HCT116 (cell line): Measurements from ENCODE around the gene SLC16A10. TPM values are rescaled to one million over a fixed set of nuclear protein-coding genes. Genes with fewer than 3 reads are reported as not detected.

Experiments used
- ATAC-seq: fragments of 200-7000 bp; cut with Tn5 transposase; 2 replicates; pipeline ENCODE4 v1.9.1; 2020; ENCODE audit warnings: mild to moderate bottlenecking, moderate library complexity
- BruUV-seq: library from RNA; stranded (reverse); fragments of 400-500 nt; replicated peaks from 2 replicates; lab custom pipeline; 2021; lab: Mats Ljungman, UMichigan
- CTCF ChIA-PET: fragments of 300-600 bp; sonication (Branson Sonifier 250); formaldehyde crosslinking; loops from one replicate; lab custom pipeline; 2021; ENCODE audit warnings: antibody characterized with exemption; lab: Charles Lee
- POLR2A ChIA-PET: fragments of 300-600, 350-600 bp; sonication (Branson Sonifier 250); formaldehyde crosslinking; loops from one replicate; lab custom pipeline; 2021; ENCODE audit warnings: antibody characterized with exemption; lab: Charles Lee
- RAD21 ChIA-PET, 2 experiments: fragments of 300-600 bp; sonication (Branson Sonifier 250); formaldehyde crosslinking; loops; one replicate each; lab custom pipeline; 2023; ENCODE audit warnings: low total read pairs in 2 of 2; ENCODE audit not compliant: uncharacterized antibody in 2 of 2, unreplicated experiment in 2 of 2, low non-redundant PET in 1 of 2; lab: Charles Lee
- DNase-seq: peaks from one replicate; pipeline ENCODE4 v3.0.0-alpha.2; 2010; ENCODE audit warnings: low read depth, low spot score
- H2AFZ ChIP-seq: fragments of 200-600 bp; shearing (Covaris generic), sonication (generic); 2 replicates; pipeline ENCODE4 v1.6.1; 2017; ENCODE audit warnings: low read depth, mixed run types, mixed read lengths, antibody characterized with exemption, low read length; ENCODE audit not compliant: poor library complexity, severe bottlenecking
- H3K27ac ChIP-seq: 2 replicates; pipeline ENCODE4 v1.5.1; 2012; ENCODE audit warnings: low read depth, low read length
- H3K27me3 ChIP-seq: fragments of 200-600 bp; sonication (generic); 2 replicates; pipeline ENCODE4 v1.6.1; 2016; ENCODE audit warnings: mixed run types, low read length, mixed read lengths; ENCODE audit not compliant: insufficient read depth
- H3K36me3 ChIP-seq, 2 experiments: fragments of 200-500 bp in 1 of 2; fragments of 200-600 bp in 1 of 2; sonication (Bioruptor generic) in 1 of 2; sonication (generic) in 1 of 2; 2 replicates each; pipeline versions ENCODE4 v1.5.1 to v1.6.1; 2014 to 2016; ENCODE audit warnings: low read length in 2 of 2, inconsistent platforms in 1 of 2, mixed read lengths in 1 of 2, mixed run types in 1 of 2; ENCODE audit not compliant: insufficient read depth in 2 of 2, control insufficient read depth in 1 of 2
- H3K4me1 ChIP-seq, 2 experiments: fragments of 200-600 bp in 1 of 2; sonication (generic) in 1 of 2; 2 replicates each; pipeline versions ENCODE4 v1.5.1 to v1.6.1; 2012 to 2017; ENCODE audit warnings: low read length in 2 of 2, inconsistent platforms in 1 of 2, mild to moderate bottlenecking in 1 of 2, mixed read lengths in 1 of 2, mixed run types in 1 of 2, moderate library complexity in 1 of 2; ENCODE audit not compliant: insufficient read depth in 2 of 2, control insufficient read depth in 1 of 2
- H3K4me2 ChIP-seq: fragments of 200-600 bp; sonication (generic); 2 replicates; pipeline ENCODE4 v1.6.1; 2017; ENCODE audit warnings: mixed run types, low read length, mixed read lengths
- H3K4me3 ChIP-seq, 2 experiments: fragments of 200-600 bp in 1 of 2; sonication (generic) in 1 of 2; replicated peaks in 1 of 2; 2 replicates each; pipeline ENCODE4 v1.5.1; 2011 to 2016; ENCODE audit warnings: low read length in 2 of 2, control low read depth in 1 of 2, low read depth in 1 of 2, mild to moderate bottlenecking in 1 of 2, mixed read lengths in 1 of 2, mixed run types in 1 of 2
- H3K79me2 ChIP-seq: fragments of 200-600 bp; sonication (generic); 2 replicates; pipeline ENCODE4 v1.6.1; 2017; ENCODE audit warnings: mild to moderate bottlenecking, mixed run types, low read length, moderate library complexity, mixed read lengths; ENCODE audit not compliant: insufficient read depth
- H3K9ac ChIP-seq: fragments of 200-600 bp; sonication (generic); 2 replicates; pipeline ENCODE4 v1.6.1; 2016; ENCODE audit warnings: low read length, mixed read lengths
- H3K9me2 ChIP-seq: fragments of 200-600 bp; sonication (generic), shearing (Covaris generic); 2 replicates; pipeline ENCODE4 v1.6.1; 2017; ENCODE audit warnings: mixed run types, mild to moderate bottlenecking, moderate library complexity; ENCODE audit not compliant: insufficient read depth
- H3K9me3 ChIP-seq, 2 experiments: fragments of 200-500 bp in 1 of 2; fragments of 200-600 bp in 1 of 2; sonication (Bioruptor generic) in 1 of 2; sonication (generic) in 1 of 2; 2 replicates each; pipeline ENCODE4 v1.6.1; 2014 to 2017; ENCODE audit warnings: low read length in 2 of 2, mixed read lengths in 2 of 2, inconsistent platforms in 1 of 2, low read depth in 1 of 2, mild to moderate bottlenecking in 1 of 2, mixed run types in 1 of 2, moderate library complexity in 1 of 2; ENCODE audit not compliant: control insufficient read depth in 1 of 2, insufficient read depth in 1 of 2
- H4K20me1 ChIP-seq: fragments of 200-600 bp; sonication (generic), shearing (Covaris generic); 2 replicates; pipeline ENCODE4 v1.6.1; 2017; ENCODE audit warnings: mixed run types, mild to moderate bottlenecking, moderate library complexity; ENCODE audit not compliant: insufficient read depth
- ATF3 ChIP-seq: IDR thresholded peaks from 2 replicates; pipeline ENCODE4 v1.6.1; 2012
- CBX3 ChIP-seq: IDR thresholded peaks from 2 replicates; pipeline ENCODE4 v1.6.1; 2012; ENCODE audit warnings: low read depth
- CEBPB ChIP-seq: IDR thresholded peaks from 2 replicates; pipeline ENCODE4 v1.6.1; 2012; ENCODE audit warnings: low read depth
- ELF1 ChIP-seq: IDR thresholded peaks from 2 replicates; pipeline ENCODE4 v1.6.1; 2012; ENCODE audit warnings: low read depth, borderline replicate concordance
- EZH2 ChIP-seq: fragments of 200-600 bp; sonication (generic); IDR thresholded peaks from 2 replicates; pipeline ENCODE4 v1.6.1; 2017; ENCODE audit warnings: antibody characterized with exemption, mixed run types
- EZH2phosphoT487 ChIP-seq: fragments of 200-600 bp; IDR thresholded peaks from 2 replicates; pipeline ENCODE4 v1.6.1; 2018; ENCODE audit warnings: antibody characterized with exemption, borderline replicate concordance
- FOSL1 ChIP-seq: IDR thresholded peaks from 2 replicates; pipeline ENCODE4 v1.6.1; 2012; ENCODE audit warnings: low read depth
- POLR2AphosphoS5 ChIP-seq: IDR thresholded peaks from 2 replicates; pipeline ENCODE4 v1.6.1; 2011; ENCODE audit warnings: mild to moderate bottlenecking, low read depth, low read length, moderate library complexity
- RAD21 ChIP-seq: IDR thresholded peaks from 2 replicates; pipeline ENCODE4 v1.6.1; 2012; ENCODE audit warnings: low read depth, mild to moderate bottlenecking
- SIN3A ChIP-seq: IDR thresholded peaks from 2 replicates; pipeline ENCODE4 v1.6.1; 2012; ENCODE audit warnings: low read depth
- SP1 ChIP-seq: IDR thresholded peaks from 2 replicates; pipeline ENCODE4 v1.6.1; 2012; ENCODE audit warnings: low read depth
- SRF ChIP-seq: IDR thresholded peaks from 2 replicates; pipeline ENCODE4 v1.6.1; 2012; ENCODE audit warnings: low read depth
- ZNF274 ChIP-seq: fragments of 200-500 bp; sonication (Bioruptor generic); IDR thresholded peaks from 2 replicates; pipeline ENCODE4 v1.6.1; 2014; ENCODE audit warnings: mild to moderate bottlenecking, low read depth, low read length, inconsistent platforms
- intact Hi-C: fragments of 100-400 bp; cut with micrococcal nuclease; formaldehyde crosslinking; loops from 2 replicates; pipeline ENCODE4 v1.10.0; 2022
- total RNA-seq: library from RNA; stranded (reverse); gene quantifications from one replicate; pipeline ENCODE4 v1.2.1, GENCODE V29; 2021; ENCODE audit not compliant: unreplicated experiment
- TF ChIP-seq, protein P1 (sequence below): IDR thresholded peaks from 2 replicates; pipeline ENCODE4 v1.6.1; 2012; ENCODE audit warnings: low read depth
- TF ChIP-seq, protein P2 (sequence below): IDR thresholded peaks from 2 replicates; pipeline ENCODE4 v1.6.1; 2012
- TF ChIP-seq, protein P3 (sequence below): IDR thresholded peaks from 2 replicates; pipeline ENCODE4 v1.6.1; 2011; ENCODE audit warnings: mild to moderate bottlenecking, low read length, moderate library complexity; ENCODE audit not compliant: insufficient replicate concordance; ENCODE audit errors: extremely low read depth

The SLC16A10 gene
- total RNA-seq, 1 experiment from 2014 or later: 8.3 TPM

DNA sequence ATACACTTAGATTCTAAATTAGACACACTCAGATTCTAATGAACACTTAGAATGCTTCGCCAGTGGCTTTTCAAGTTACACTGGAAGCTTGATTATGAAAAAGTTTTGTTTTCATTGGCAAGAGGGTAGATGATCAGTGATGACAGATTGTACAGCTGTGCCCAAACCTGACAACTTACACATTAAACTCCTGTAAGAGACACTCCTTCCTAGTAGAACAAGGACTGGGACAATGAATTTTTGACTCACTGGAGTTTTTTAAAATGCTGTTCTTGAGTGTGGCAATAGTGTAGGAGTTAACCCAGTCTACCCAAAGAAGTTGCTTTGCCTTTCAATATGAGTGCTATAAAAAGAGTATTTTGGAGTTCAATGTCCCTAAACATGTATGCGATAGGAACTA is 140.8 kb downstream of the SLC16A10 start:
- Histone ChIP-seq H3K9me3 (no peaks in the 10 kb centered on the region), H2AFZ (no peak overlapping the region), H3K4me2 (peak overlapping the region; percentile 56), H3K79me2 (no peaks in the 10 kb centered on the region), H3K27me3 (no peaks in the 10 kb centered on the region), H4K20me1 (no peaks in the 10 kb centered on the region), H3K9ac (no peak overlapping the region), H3K4me3 (no peak overlapping the region), H3K4me1 (peaks cover 11 to 18% of the 10 kb centered on the region in 2 experiments), H3K27ac (no peak overlapping the region; the same call in 1 of the 2 replicates), H3K9me2 (no peaks in the 10 kb centered on the region), H3K36me3 (no peaks in the 10 kb centered on the region)
- TF ChIP-seq POLR2AphosphoS5 (no peak), ZNF274 (no peak), SRF (no peak), SP1 (no peak), EZH2 (no peak), EZH2phosphoT487 (no peak), CBX3 (no peak), SIN3A (no peak), RAD21 (no peak), ATF3 (no peak), FOSL1 (no peak), CEBPB (no peak), ELF1 (no peak)
- TF ChIP-seq, protein P1, sequence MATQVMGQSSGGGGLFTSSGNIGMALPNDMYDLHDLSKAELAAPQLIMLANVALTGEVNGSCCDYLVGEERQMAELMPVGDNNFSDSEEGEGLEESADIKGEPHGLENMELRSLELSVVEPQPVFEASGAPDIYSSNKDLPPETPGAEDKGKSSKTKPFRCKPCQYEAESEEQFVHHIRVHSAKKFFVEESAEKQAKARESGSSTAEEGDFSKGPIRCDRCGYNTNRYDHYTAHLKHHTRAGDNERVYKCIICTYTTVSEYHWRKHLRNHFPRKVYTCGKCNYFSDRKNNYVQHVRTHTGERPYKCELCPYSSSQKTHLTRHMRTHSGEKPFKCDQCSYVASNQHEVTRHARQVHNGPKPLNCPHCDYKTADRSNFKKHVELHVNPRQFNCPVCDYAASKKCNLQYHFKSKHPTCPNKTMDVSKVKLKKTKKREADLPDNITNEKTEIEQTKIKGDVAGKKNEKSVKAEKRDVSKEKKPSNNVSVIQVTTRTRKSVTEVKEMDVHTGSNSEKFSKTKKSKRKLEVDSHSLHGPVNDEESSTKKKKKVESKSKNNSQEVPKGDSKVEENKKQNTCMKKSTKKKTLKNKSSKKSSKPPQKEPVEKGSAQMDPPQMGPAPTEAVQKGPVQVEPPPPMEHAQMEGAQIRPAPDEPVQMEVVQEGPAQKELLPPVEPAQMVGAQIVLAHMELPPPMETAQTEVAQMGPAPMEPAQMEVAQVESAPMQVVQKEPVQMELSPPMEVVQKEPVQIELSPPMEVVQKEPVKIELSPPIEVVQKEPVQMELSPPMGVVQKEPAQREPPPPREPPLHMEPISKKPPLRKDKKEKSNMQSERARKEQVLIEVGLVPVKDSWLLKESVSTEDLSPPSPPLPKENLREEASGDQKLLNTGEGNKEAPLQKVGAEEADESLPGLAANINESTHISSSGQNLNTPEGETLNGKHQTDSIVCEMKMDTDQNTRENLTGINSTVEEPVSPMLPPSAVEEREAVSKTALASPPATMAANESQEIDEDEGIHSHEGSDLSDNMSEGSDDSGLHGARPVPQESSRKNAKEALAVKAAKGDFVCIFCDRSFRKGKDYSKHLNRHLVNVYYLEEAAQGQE: no peak
- TF ChIP-seq, protein P2, sequence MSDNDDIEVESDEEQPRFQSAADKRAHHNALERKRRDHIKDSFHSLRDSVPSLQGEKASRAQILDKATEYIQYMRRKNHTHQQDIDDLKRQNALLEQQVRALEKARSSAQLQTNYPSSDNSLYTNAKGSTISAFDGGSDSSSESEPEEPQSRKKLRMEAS: no peak
- TF ChIP-seq, protein P3, sequence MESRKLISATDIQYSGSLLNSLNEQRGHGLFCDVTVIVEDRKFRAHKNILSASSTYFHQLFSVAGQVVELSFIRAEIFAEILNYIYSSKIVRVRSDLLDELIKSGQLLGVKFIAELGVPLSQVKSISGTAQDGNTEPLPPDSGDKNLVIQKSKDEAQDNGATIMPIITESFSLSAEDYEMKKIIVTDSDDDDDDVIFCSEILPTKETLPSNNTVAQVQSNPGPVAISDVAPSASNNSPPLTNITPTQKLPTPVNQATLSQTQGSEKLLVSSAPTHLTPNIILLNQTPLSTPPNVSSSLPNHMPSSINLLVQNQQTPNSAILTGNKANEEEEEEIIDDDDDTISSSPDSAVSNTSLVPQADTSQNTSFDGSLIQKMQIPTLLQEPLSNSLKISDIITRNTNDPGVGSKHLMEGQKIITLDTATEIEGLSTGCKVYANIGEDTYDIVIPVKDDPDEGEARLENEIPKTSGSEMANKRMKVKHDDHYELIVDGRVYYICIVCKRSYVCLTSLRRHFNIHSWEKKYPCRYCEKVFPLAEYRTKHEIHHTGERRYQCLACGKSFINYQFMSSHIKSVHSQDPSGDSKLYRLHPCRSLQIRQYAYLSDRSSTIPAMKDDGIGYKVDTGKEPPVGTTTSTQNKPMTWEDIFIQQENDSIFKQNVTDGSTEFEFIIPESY: no peak
- intact Hi-C loops: loop anchor here (10.0 kb wide), 1 partner anchor 713 kb away; no protein-coding TSS in a partner anchor
- no TSS peak for BruUV-seq
- ChIA-PET CTCF (no interaction called here), POLR2A (no interaction called here), RAD21 (no interaction called here)
- ATAC-seq (peak; percentile 40), DNase-seq (no peak)
